Superior temporal gyrus (tissue), 1 donor: Measurements from ENCODE around the gene TXN2.
"Not testable (repeated sequence)": the region's sequence is repeated elsewhere in the genome, so short reads cannot be mapped to it uniquely, and the experiment has no call there.

ENCODE experiments used
- DNase-seq: peaks from one replicate; pipeline ENCODE4 v3.0.0-alpha.2; 2016; ENCODE audit errors: extremely low spot score

The TXN2 gene

GRCh38 chr22:36431977-36432376 lies 49.5 kb downstream of the TXN2 start:
- no peak for DNase-seq

GRCh38 chr22:36430863-36431262 lies 50.6 kb downstream of the TXN2 start:
- DNase-seq = no peak

GRCh38 chr22:36427952-36428351 lies 53.5 kb downstream of the TXN2 start:
- not testable (repeated sequence) for DNase-seq

- no peak for DNase-seq
Measured at GRCh38 chr22:36425977-36426523, 55.4 kb downstream of the TXN2 start.

GRCh38 chr22:36424901-36425579 lies 56.4 kb downstream of the TXN2 start:
- DNase-seq = no peak

- not testable (repeated sequence) for DNase-seq
Measured at GRCh38 chr22:36424466-36424865, 57.0 kb downstream of the TXN2 start.

GRCh38 chr22:36423461-36424404 lies 57.7 kb downstream of the TXN2 start:
- DNase-seq = no peak

- no peak for DNase-seq
Measured at GRCh38 chr22:36422287-36423014, 59.0 kb downstream of the TXN2 start.

GRCh38 chr22:36419912-36420882 lies 61.2 kb downstream of the TXN2 start:
- no peak for DNase-seq

GRCh38 chr22:36419177-36419911 lies 62.1 kb downstream of the TXN2 start:
- DNase-seq = peak; percentile 67

- no peak for DNase-seq
Measured at GRCh38 chr22:36417281-36417686, 64.2 kb downstream of the TXN2 start.
